GM21367 (cell line): ENCODE data around the gene USP2.
"Not testable (repeated sequence)": the region's sequence is repeated elsewhere in the genome, so short reads cannot be mapped to it uniquely, and the experiment has no call there.

Experiments used
- ATAC-seq: cut with Tn5 transposase; IDR thresholded peaks from one replicate; pipeline ENCODE4 v1.9.1; 2021; ENCODE audit not compliant: unreplicated experiment

USP2 gene

GRCh38 chr11:119414734-119415133 lies 33.2 kb upstream of the USP2 start:
- ATAC-seq: no peak

GRCh38 chr11:119414321-119414720 lies 32.8 kb upstream of the USP2 start:
- no peak for ATAC-seq

- no peak for ATAC-seq
These were observed 30.6 kb upstream of the USP2 start for GRCh38 chr11:119412072-119412471.

- ATAC-seq: no peak
These were observed 29.0 kb upstream of the USP2 start for GRCh38 chr11:119410501-119410900.

- no peak for ATAC-seq
These were observed 28.2 kb upstream of the USP2 start for GRCh38 chr11:119409731-119410130.

GRCh38 chr11:119406005-119406404 lies 24.5 kb upstream of the USP2 start:
- ATAC-seq: no peak

- not testable (repeated sequence) for ATAC-seq
These were observed 24.0 kb upstream of the USP2 start for GRCh38 chr11:119405448-119405847.

GRCh38 chr11:119404872-119405271 lies 23.4 kb upstream of the USP2 start:
- no peak for ATAC-seq

GRCh38 chr11:119403021-119403420 lies 21.5 kb upstream of the USP2 start:
- ATAC-seq: no peak

- ATAC-seq: no peak
These were observed 21.0 kb upstream of the USP2 start for GRCh38 chr11:119402470-119402869.

GRCh38 chr11:119400860-119401259 lies 19.4 kb upstream of the USP2 start:
- ATAC-seq: no peak

GRCh38 chr11:119397740-119398139 lies 16.2 kb upstream of the USP2 start:
- no peak for ATAC-seq

GRCh38 chr11:119396835-119397234 lies 15.3 kb upstream of the USP2 start:
- ATAC-seq: no peak

- ATAC-seq: no peak
These were observed 9.8 kb upstream of the USP2 start for GRCh38 chr11:119391275-119391674.

GRCh38 chr11:119389611-119390254 lies 8.2 kb upstream of the USP2 start:
- no peak for ATAC-seq

- ATAC-seq: no peak
These were observed 6.6 kb upstream of the USP2 start for GRCh38 chr11:119388103-119388502.

GRCh38 chr11:119384332-119384731 lies 2.8 kb upstream of the USP2 start:
- ATAC-seq: no peak

GRCh38 chr11:119382513-119382912 lies 1.0 kb upstream of the USP2 start:
- not testable (repeated sequence) for ATAC-seq

- no peak for ATAC-seq
These were observed 611 bp upstream of the USP2 start for GRCh38 chr11:119382101-119382500.

- no peak for ATAC-seq
These were observed 686 bp downstream of the USP2 start for GRCh38 chr11:119380827-119381180.

- no peak for ATAC-seq
These were observed 1.2 kb downstream of the USP2 start for GRCh38 chr11:119380160-119380826.

GRCh38 chr11:119378851-119379465 lies 2.5 kb downstream of the USP2 start:
- no peak for ATAC-seq
